Ishikawa (cell line): ENCODE results near the gene LDLRAP1.

Experiments used
- CEBPB ChIP-seq: IDR thresholded peaks from 2 replicates; pipeline ENCODE4 v1.6.1; 2012
- CREB1 ChIP-seq: IDR thresholded peaks from 2 replicates; pipeline ENCODE4 v1.6.1; 2012; ENCODE audit warnings: low read depth
- EGR1 ChIP-seq: IDR thresholded peaks from 2 replicates; pipeline ENCODE4 v1.6.1; 2012
- EP300 ChIP-seq: IDR thresholded peaks from 2 replicates; pipeline ENCODE4 v1.6.1; 2012; ENCODE audit warnings: borderline replicate concordance
- FOXM1 ChIP-seq: IDR thresholded peaks from 2 replicates; pipeline ENCODE4 v1.6.1; 2012; ENCODE audit warnings: low read depth, borderline replicate concordance
- MAX ChIP-seq: IDR thresholded peaks from 2 replicates; pipeline ENCODE4 v1.6.1; 2012
- NFIC ChIP-seq: IDR thresholded peaks from 2 replicates; pipeline ENCODE4 v1.6.1; 2012
- RAD21 ChIP-seq: IDR thresholded peaks from 2 replicates; pipeline ENCODE4 v1.6.1; 2012; ENCODE audit warnings: low read depth
- REST ChIP-seq: IDR thresholded peaks from 2 replicates; pipeline ENCODE4 v1.6.1; 2012; ENCODE audit warnings: low read depth, mild to moderate bottlenecking
- TAF1 ChIP-seq: IDR thresholded peaks from 2 replicates; pipeline ENCODE4 v1.6.1; 2012; ENCODE audit warnings: low read depth, mild to moderate bottlenecking
- TCF12 ChIP-seq: IDR thresholded peaks from 2 replicates; pipeline ENCODE4 v1.6.1; 2012; ENCODE audit warnings: low read depth
- TEAD4 ChIP-seq: IDR thresholded peaks from 2 replicates; pipeline ENCODE4 v1.6.1; 2012
- YY1 ChIP-seq: IDR thresholded peaks from 2 replicates; pipeline ENCODE4 v1.6.1; 2012; ENCODE audit warnings: low read depth
- ZBTB7A ChIP-seq: IDR thresholded peaks from 2 replicates; pipeline ENCODE4 v1.6.1; 2012; ENCODE audit warnings: low read depth
- TF ChIP-seq, protein P1 (sequence below): IDR thresholded peaks from 2 replicates; pipeline ENCODE4 v1.6.1; 2012

LDLRAP1 gene

DNA sequence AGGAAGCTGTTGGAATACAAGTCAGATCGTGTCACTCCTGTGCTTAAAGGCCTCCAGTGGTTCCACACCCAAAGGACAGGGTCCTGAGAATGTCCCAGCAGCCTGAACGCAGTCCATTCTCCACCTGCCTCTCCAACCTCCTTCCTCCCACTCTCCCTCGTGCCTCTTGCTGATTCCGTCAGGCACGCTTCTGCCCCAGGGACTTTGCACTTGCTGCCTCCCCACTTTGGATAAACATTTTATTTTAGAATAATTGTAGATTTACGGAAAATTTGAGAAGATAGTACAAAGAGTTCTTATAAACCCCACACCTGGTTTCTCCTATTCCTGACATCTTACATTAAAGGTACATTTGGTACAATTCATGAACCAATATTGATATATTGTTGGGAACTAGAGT is 28.4 kb upstream of the LDLRAP1 start:
- TF ChIP-seq, protein P1, sequence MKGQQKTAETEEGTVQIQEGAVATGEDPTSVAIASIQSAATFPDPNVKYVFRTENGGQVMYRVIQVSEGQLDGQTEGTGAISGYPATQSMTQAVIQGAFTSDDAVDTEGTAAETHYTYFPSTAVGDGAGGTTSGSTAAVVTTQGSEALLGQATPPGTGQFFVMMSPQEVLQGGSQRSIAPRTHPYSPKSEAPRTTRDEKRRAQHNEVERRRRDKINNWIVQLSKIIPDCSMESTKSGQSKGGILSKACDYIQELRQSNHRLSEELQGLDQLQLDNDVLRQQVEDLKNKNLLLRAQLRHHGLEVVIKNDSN, result no peak
- TF ChIP-seq FOXM1, result no peak

- TF ChIP-seq TEAD4, result no peak
- no peak for TF ChIP-seq MAX
- no peak for TF ChIP-seq YY1
- no peak for TF ChIP-seq FOXM1
- TF ChIP-seq TAF1, result no peak
Measured at GRCh38 chr1:25516686-25517085, 26.7 kb upstream of the LDLRAP1 start.

- TF ChIP-seq REST (no peak), EP300 (no peak)
Measured at GRCh38 chr1:25517476-25518394, 25.7 kb upstream of the LDLRAP1 start.

DNA sequence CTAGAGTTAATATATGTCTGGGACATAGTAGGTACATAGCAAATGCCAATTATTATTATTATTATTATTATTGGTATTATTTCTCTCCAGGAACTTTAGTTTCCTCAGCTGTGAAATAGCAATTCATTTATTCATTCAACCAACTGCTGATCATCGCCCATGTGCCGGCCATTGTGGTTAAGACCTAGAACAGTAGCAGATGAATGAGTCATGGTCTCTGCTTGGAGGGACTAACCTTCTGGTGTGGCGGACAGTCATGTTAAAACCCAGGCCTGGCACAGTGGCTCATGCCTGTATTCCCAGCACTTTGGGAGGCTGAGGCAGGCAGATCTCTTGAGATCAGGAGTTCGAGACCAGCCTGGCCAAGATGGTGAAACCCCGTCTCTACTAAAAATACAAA is 23.8 kb upstream of the LDLRAP1 start:
- TF ChIP-seq TEAD4, result no peak
- TF ChIP-seq, protein P1, result no peak
- no peak for TF ChIP-seq NFIC
- TF ChIP-seq ZBTB7A, result no peak
- no peak for TF ChIP-seq CREB1
- no peak for TF ChIP-seq TCF12
- no peak for TF ChIP-seq CEBPB
- TF ChIP-seq REST, result no peak
- no peak for TF ChIP-seq EP300
- no peak for TF ChIP-seq MAX
- TF ChIP-seq TAF1, result no peak
- TF ChIP-seq EGR1, result no peak
- no peak for TF ChIP-seq FOXM1
- no peak for TF ChIP-seq YY1
- no peak for TF ChIP-seq RAD21

DNA sequence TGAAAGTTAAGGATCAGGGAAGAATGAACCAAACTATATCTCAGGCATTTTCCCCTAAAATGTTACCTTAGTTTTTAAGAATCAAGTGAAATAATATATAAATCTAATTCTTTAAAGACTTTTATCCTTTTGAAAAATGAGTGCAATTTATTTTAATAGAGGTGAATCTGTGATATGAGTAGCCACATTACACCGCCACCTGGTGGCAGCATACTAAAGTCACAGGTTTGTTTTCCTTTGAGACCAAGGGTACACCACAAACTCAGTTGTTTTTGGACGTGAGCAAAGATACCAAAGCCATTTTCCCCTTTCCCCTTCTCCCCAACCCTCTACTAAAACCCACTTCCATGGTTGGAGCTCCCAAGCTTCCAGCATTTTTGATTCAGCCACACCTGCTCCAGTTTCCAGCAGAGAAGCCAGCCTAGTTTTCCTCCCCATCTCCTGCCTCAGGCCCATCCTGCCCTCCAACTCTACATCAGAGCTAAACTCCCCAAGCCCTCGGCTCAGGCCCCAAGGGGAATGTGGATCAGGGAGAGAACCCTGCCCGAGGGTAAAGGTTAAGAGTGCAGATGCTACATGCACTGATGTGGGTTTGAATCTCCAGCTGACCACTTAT is 22.9 kb upstream of the LDLRAP1 start:
- TF ChIP-seq EGR1, result no peak
- peak; percentile 67 for TF ChIP-seq RAD21

GRCh38 chr1:25522031-25522655 is 21.3 kb upstream of the LDLRAP1 start:
- no peak for TF ChIP-seq REST
- no peak for TF ChIP-seq RAD21
- TF ChIP-seq YY1, result no peak
- no peak for TF ChIP-seq CREB1
- TF ChIP-seq CEBPB, result no peak
- no peak for TF ChIP-seq EP300
- no peak for TF ChIP-seq FOXM1
- TF ChIP-seq EGR1, result no peak
- no peak for TF ChIP-seq TEAD4
- no peak for TF ChIP-seq ZBTB7A
- TF ChIP-seq MAX, result no peak
